DND-41 (cell line): ENCODE data around the gene UBA3.

ENCODE experiments used
- ATAC-seq: fragments of 200-7000 bp; cut with Tn5 transposase; 3 replicates; pipeline ENCODE4 v1.9.1; 2021; ENCODE audit warnings: low read depth; ENCODE audit not compliant: insufficient read depth
- DNase-seq: peaks from one replicate; pipeline ENCODE4 v3.0.0-alpha.2; 2020
- H2AFZ ChIP-seq: 2 replicates; pipeline ENCODE4 v1.6.0; 2012; ENCODE audit warnings: low read depth, low read length
- H3K27ac ChIP-seq: 2 replicates; pipeline ENCODE4 v1.5.1; 2012; ENCODE audit warnings: low read length, inconsistent platforms
- H3K27me3 ChIP-seq: fragments of 200-600 bp; sonication (generic); 2 replicates; pipeline ENCODE4 v1.6.0; 2012; ENCODE audit warnings: low read length, mild to moderate bottlenecking, inconsistent platforms; ENCODE audit not compliant: insufficient read depth, poor library complexity
- H3K36me3 ChIP-seq: 2 replicates; pipeline ENCODE4 v1.5.1; 2012; ENCODE audit warnings: low read length, inconsistent platforms; ENCODE audit not compliant: insufficient read depth
- H3K4me1 ChIP-seq: 2 replicates; pipeline ENCODE4 v1.5.1; 2012; ENCODE audit warnings: mild to moderate bottlenecking, low read length; ENCODE audit not compliant: insufficient read depth
- H3K4me2 ChIP-seq: 2 replicates; pipeline ENCODE4 v1.6.0; 2012; ENCODE audit warnings: mild to moderate bottlenecking, moderate library complexity, low read length, inconsistent platforms; ENCODE audit not compliant: insufficient read depth
- H3K4me3 ChIP-seq, 2 experiments: fragments of 200-600 bp in 1 of 2; shearing (Covaris generic) in 1 of 2; 2 replicates each; pipeline ENCODE4 v1.5.1; 2012 to 2016; ENCODE audit warnings: inconsistent platforms in 2 of 2, low read length in 2 of 2, mild to moderate bottlenecking in 2 of 2, low read depth in 1 of 2, moderate library complexity in 1 of 2
- H3K79me2 ChIP-seq: 2 replicates; pipeline ENCODE4 v1.6.0; 2012; ENCODE audit warnings: low read length, inconsistent platforms; ENCODE audit not compliant: insufficient read depth
- H3K9ac ChIP-seq: 2 replicates; pipeline ENCODE4 v1.6.0; 2012; ENCODE audit warnings: low read depth, mild to moderate bottlenecking, inconsistent platforms, low read length, moderate library complexity
- H3K9me3 ChIP-seq: 2 replicates; pipeline ENCODE4 v1.5.1; 2012; ENCODE audit warnings: low read length, moderate library complexity, mild to moderate bottlenecking, inconsistent platforms; ENCODE audit not compliant: insufficient read depth, severe bottlenecking
- H4K20me1 ChIP-seq: 2 replicates; pipeline ENCODE4 v1.6.0; 2012; ENCODE audit warnings: low read length; ENCODE audit not compliant: insufficient read depth
- CTCF ChIP-seq: IDR thresholded peaks from 2 replicates; pipeline ENCODE4 v1.5.1; 2012; ENCODE audit warnings: borderline replicate concordance, low read length, moderate library complexity, mild to moderate bottlenecking; ENCODE audit not compliant: poor library complexity, severe bottlenecking; ENCODE audit errors: extremely low read depth
- EZH2 ChIP-seq: IDR thresholded peaks from 3 replicates; pipeline ENCODE4 v1.6.1; 2012; ENCODE audit warnings: borderline replicate concordance, low read depth, mild to moderate bottlenecking, moderate library complexity, low read length, inconsistent platforms; ENCODE audit not compliant: severe bottlenecking

UBA3 gene

GRCh38 chr3:69113536-69113935 is 33.4 kb upstream of the UBA3 start:
- TF ChIP-seq CTCF (no peak), EZH2 (no peak)
- Histone ChIP-seq H3K9me3 (no peaks in the 10 kb centered on the region), H3K79me2 (no peaks in the 10 kb centered on the region), H2AFZ (0 out of 2 replicates have a peak overlapping the region, but pooled peaks have one; percentile 7), H3K27me3 (no peaks in the 10 kb centered on the region), H3K27ac (no peak overlapping the region), H4K20me1 (no peaks in the 10 kb centered on the region), H3K36me3 (no peaks in the 10 kb centered on the region), H3K4me2 (no peak overlapping the region), H3K4me1 (no peaks in the 10 kb centered on the region), H3K4me3 (no peak overlapping the region), H3K9ac (no peak overlapping the region)
- no peak for DNase-seq
- ATAC-seq: peak; percentile 55; the same call in 1 of the 3 replicates

- no peak overlapping the region for H3K9ac ChIP-seq
- no peaks in the 10 kb centered on the region for H4K20me1 ChIP-seq
- no peak for TF ChIP-seq EZH2
- no peak for TF ChIP-seq CTCF
- no peak overlapping the region for H3K4me2 ChIP-seq
- no peaks in the 10 kb centered on the region for H3K4me1 ChIP-seq
- H2AFZ ChIP-seq: no peak overlapping the region
- H3K27ac ChIP-seq: no peak overlapping the region
- no peaks in the 10 kb centered on the region for H3K9me3 ChIP-seq
- H3K27me3 ChIP-seq: no peaks in the 10 kb centered on the region
- peaks cover under 1% of the 10 kb centered on the region; the same call in 1 of the 2 replicates for H3K36me3 ChIP-seq
- DNase-seq: no peak
- ATAC-seq: no peak
- no peak overlapping the region for H3K4me3 ChIP-seq
- H3K79me2 ChIP-seq: no peaks in the 10 kb centered on the region
Observed at GRCh38 chr3:69110941-69111546, 30.9 kb upstream of the UBA3 start.

- ATAC-seq: no peak
- Histone ChIP-seq H3K27me3 (no peaks in the 10 kb centered on the region), H4K20me1 (no peaks in the 10 kb centered on the region), H3K4me2 (no peak overlapping the region), H3K9me3 (no peaks in the 10 kb centered on the region), H3K4me1 (no peaks in the 10 kb centered on the region), H3K79me2 (no peaks in the 10 kb centered on the region), H3K36me3 (peaks cover 22% of the 10 kb centered on the region), H3K27ac (no peak overlapping the region), H3K4me3 (no peak overlapping the region), H3K9ac (no peak overlapping the region), H2AFZ (no peak overlapping the region)
- DNase-seq: no peak
- no peak for TF ChIP-seq CTCF
- TF ChIP-seq EZH2: no peak
Observed at GRCh38 chr3:69108811-69109210, 28.6 kb upstream of the UBA3 start.
